ENCODE measurements around the gene PTPRB.
"Not testable (repeated sequence)": the region's sequence is repeated elsewhere in the genome, so short reads cannot be mapped to it uniquely, and the experiment has no call there.

Gene PTPRB

DNA sequence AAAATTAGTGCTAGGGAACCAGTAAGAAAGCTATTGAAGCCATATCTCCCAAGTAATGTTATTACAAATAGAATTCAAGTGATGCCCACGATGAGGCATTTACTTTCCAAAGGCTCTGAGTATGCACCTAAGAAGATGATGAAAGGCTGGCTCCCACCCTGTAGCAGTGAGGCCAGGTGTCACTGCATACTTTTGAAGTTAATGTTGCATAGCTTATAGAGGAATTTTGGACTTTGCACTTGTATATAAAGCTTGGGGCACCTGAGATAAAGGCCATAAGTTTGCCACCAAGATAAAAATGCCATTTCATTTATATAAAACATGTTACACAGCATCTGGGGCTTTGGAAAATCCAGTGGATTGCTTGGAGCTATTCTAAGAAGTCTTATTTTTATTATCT is 96.2 kb downstream of the PTPRB start:
- no peak for DNase-seq (ENCODE audit: low spot score)

DNA sequence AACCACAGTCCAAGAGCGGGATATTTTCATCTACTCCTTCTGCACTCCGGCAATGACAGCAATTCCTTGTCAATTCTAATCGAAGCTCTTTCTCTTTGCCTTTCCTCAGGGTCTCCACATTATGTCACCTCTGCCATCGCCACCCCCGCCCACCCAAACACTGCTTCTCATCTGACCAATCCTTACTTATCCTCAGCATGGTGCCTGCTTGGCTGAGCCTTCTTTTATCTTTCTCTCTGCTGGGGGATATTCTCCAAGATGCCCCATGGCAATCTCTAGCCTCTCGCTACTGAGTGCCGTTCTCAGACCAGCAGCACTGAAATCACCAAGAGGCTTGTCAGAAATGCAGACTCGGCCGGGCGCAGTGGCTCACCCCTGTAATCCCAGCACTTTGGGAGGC is 100.6 kb downstream of the PTPRB start:
- DNase-seq (ENCODE audit: low spot score): no peak

DNA sequence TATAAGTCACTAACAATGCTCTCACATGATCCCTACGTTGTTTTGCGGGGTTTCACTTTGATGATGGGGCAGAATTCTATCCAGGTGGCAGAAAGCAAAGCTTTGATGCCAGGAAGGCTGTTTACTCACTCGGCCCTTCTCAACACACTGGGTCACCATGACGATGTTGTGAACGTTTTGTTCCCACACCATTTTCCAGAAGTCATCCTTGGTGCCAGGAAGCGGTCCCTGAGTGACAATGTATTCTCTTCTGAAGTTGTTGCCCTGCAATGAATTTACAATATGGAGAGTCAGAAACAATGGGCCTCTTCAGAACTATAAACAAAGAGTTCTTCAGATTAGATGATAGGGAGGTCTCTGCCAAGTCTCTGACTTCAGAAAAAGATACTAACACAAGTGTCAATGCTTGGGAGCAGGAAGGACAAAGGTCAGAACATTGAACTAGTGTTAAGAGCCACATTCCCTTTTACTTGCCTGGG is 101.3 kb downstream of the PTPRB start:
- DNase-seq (ENCODE audit: low spot score): peak; percentile 96

DNA sequence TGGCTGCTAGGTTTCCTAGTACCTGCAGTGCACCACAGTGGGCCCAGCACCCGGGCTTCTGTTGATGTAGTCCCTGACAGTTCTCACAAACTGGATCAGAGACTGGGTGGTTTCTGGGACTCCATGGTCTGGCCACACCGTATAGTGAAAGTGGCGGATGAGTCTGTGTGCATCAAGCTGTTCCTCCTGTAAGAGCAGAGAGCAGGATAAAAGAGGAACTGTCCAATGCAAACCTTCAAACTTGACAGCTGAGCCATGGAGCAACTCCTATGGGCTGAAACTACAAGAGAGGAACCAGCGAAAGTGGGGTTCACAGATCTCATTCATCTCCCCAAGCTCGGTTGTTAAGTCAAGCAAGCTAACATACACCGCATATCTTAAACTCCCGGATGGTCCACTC is 102.8 kb downstream of the PTPRB start:
- no peak for DNase-seq (ENCODE audit: low spot score)

DNA sequence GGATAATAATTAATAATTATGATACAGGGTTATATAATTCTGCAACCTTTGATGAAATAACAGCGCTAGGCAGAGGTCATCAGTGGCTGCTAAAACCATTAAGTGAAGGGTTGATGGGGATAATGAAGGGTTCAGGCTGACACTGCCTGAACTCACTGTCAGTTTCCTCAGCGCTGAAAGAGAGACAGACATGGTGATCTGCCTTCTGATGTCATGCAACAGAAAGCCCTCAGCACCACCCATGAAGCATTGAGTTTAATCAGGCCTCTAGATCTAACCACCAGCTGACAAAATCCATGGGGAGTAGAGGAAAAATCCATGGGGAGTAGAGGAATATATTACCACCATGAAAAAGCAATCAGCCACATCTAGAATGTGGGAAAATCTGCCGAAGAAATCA is 107.6 kb downstream of the PTPRB start:
- DNase-seq (ENCODE audit: low spot score): no peak

DNA sequence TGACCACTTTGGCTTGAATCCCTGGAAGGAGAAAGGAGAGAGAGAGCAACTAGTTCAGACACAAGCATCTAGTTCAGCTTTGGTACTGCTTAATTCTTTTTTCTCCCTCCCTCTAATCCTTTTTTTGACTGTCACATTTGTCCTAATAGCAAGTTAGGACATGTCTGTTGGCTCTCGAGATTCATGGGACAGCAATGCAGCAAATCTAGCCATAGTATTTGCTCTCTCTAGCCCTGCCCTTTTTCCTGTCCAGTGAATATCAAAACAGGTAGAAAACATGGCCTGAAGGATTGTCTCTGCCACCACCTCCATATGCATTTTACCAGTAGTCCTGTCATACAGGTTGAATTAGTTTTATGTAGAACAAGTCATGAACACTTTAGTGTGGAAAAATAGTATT is 116.4 kb downstream of the PTPRB start:
- DNase-seq (ENCODE audit: low spot score): no peak

DNA sequence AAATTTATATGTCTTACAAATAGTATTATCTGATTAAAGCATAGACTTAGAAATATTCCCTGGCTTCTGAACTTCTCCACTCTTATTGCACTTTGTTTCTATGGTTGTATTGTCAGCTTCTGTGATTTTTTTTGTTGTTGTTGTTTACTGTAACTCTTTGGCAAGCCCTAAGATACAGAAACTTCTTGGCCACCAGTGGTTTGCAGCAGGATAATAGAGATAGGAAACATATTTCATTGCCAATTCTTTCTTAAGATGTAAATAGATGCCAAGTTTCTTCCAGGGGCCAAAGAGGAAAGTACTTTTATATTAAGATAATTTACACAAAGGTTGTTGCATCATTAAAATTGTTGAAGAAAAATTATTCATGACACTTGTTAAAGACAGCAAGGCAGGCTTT is 123.8 kb downstream of the PTPRB start:
- no peak for DNase-seq (ENCODE audit: low spot score)

DNA sequence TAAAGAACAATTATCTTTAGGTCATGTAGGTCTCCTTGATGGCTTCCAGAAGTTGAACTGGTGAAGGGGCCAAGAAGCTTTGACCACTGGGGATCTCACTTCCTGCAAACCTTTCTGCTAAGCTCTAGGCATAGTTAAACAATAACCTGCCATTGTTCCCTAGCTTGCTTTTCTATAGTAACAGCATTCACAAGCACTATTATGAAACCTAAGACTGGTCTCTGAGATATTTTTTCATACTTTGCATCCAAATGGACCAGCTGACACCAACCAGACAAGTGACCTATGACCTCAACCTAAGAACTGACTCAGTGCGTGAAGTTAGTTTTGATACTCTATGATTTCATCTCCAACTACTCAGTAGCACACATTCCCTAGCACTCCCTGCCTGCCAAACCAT is 129.1 kb downstream of the PTPRB start:
- DNase-seq (ENCODE audit: low spot score): no peak

DNA sequence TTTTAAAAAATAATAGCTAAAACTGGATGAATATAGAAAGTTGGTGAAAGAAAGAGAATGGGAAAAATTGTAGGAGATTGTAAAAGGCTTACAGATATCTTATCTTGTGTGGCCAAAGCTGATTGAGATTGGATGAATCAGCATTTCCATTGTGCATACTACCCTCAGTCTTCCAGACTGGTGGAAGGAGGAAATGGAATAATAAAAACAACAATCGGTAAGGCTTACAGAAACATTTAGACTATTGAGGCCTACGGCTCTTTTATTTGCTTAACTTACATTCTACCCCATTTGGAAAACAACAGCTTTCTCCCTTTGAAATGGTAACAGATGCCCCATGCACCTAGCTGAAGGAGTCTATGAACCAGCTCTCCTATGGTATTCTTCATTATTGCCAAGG is 129.8 kb downstream of the PTPRB start:
- no peak for DNase-seq (ENCODE audit: low spot score)

DNA sequence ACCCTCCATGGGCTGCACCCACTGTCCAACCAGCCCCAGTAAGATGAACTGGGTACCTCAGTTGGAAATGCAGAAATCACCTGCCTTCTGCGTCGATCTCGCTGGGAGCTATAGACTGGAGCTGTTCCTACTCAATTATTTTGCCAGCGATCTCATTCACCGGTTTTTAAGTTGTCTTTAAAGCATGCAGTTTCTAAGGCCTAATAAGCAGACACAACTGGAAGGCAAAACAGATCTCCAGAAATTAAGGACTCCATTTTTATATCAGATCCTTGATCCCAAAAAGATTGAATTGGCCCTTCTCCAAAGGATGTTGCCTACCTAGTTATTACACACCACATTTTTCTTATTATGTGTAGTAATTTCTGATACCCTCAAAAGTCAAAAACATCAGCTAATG is 139.7 kb downstream of the PTPRB start:
- DNase-seq (ENCODE audit: low spot score): no peak

DNA sequence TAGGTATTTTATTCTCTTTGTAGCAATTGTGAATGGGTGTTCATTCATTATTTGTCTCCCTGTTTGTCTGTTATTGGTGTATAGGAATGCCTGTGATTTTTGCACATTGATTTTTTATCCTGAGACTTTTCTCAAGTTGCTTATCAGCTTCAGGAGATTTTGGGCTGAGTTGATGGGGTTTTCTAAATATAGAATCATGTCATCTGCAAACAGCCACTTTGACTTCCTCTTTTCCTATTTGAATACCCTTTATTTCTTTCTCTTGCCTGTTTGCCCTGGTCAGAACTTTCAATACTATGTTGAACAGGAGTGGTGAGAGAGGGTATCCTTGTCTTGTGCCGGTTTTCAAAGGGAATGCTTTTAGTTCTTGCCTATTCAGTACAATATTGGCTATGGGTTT is 144.3 kb downstream of the PTPRB start:
- DNase-seq (ENCODE audit: low spot score): not testable (repeated sequence)

DNA sequence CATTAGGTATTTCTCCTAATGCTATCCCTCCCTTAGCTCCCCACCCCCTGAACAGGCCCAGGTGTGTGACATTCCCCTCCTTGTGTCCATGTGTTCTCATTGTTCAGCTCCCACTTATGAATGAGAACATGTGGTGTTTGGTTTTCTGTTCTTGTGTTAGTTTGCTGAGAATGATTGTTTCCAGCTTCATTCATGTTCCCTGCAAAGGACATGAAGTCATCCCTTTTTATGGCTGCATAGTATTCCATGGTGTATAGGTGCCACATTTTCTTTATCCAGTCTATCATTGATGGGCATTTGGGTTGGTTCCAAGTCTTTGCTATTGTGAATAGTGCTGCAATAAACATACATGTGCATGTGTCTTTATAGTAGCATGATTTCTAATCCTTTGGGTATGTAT is 146.3 kb downstream of the PTPRB start:
- DNase-seq (ENCODE audit: low spot score): not testable (repeated sequence)

DNA sequence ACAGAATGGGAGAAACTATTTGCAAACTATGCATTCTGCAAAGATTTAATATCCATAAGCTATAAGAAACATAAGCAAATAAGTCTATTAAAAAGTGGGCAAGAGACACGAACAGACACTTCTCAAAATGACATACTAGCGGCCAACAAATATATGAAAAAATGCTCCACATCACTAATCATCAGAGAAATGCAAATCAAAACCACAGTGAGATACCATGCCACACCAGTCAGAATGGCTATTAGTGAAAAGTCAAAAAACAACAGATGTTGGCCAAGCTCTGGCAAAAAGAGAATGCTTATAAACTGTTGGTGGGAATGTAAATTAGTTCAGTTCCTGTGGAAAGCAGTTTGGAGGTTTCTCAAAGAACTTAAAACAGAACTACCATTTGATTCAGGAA is 149.8 kb downstream of the PTPRB start:
- DNase-seq (ENCODE audit: low spot score): no peak

DNA sequence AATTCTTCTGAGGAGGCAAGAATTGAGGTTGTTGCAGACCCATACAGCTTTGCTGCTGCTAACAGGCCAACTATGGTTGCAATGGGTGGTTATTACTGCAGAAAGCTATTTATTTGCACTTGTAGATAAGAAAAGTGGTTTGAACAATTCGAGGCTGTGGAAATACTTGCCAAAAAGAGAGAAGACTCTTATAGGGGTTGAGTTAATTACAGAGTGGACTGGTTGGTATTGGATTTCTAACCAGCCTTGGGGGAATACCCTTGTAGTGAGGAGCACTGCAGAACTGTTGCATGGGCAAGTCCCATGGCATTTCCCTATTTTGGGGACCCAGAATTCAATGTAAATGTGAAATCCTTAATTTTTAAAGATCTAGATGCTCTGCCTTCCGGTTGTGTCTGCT is 150.6 kb downstream of the PTPRB start:
- DNase-seq (ENCODE audit: low spot score): no peak

DNA sequence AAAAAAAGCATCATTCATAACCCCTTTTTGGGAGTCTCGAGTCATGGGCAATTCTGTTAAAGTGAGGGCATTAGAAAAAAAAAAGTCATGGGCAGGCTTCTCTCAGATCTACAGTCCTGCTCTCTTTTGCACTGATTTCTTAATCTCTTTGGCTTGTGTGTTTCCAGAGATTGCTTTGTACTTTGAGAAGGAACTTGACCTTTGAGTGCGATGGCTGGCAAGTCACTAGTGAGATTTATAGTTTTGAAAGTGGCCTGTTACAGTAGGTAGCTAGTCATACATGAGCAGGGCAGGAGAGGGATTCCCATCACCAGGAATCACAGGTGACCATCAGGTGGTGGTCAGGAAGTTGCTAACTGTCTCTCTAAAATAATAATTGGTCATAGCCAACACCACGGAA is 151.5 kb downstream of the PTPRB start:
- no peak for DNase-seq (ENCODE audit: low spot score)

DNA sequence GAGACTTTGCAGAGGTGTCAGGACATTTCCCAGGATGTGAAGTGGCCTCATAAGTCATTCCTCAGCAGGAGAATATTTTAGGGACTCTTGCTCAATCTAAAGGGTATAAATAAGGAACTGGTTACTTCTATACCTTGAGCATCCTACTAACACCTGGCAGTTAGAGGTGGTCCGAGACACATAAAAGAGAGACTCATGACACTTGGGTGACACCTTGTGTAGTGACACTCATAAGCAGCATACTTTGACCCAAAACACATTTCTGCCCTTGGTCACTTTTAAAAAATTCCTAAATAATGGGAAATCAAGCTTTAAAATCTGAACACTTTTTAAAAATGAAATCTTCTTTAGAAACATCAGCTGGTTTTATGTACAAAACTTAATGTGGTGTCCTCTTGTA is 152.8 kb downstream of the PTPRB start:
- no peak for DNase-seq (ENCODE audit: low spot score)

DNA sequence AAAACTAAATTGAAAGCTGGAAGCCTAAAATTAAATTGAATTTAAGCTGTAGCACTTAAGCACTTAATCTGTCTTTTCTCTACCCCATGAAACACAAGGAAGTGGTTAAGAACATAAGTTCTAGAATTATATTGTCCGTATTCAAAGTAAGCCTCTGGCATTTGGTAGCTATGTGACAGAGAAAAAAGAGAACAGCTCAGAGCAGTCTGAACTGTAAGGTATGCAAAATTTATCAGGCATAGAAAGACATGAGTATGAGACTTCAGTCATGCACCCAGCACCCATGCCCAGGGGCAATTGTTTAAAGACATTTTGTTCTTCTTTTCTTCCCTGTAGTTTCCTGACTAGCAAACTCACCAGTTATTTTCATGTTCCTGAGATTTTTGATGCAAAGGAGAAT is 154.5 kb downstream of the PTPRB start:
- no peak for DNase-seq (ENCODE audit: low spot score)

DNA sequence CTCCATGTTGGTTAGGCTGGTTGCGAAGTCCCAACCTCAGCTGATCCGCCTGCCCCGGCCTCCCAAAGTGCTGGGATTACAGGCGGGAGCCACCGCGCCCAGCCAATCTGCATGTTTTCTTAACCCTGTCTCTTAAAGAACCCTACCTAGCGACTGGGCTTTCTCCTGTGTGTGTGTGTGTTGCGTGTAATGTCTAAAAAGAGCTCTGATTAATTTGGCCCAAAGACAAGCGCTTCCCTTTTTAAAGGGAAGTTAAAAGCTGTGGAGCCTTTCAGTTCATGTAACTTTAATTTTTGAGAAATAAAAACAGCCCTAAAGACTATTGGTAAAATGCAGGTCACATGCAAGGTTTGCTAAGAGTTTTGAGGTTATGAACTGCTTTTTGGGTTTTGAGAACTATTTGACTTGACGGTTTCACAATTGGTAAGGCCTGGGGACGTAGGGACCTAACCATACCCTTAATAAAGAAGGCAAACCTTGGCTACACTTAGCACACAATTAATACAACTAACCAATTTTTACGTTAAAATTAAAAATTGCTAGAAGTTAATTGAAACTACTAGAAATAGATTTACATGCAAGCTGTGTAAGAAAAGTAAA is 167.9 kb downstream of the PTPRB start:
- DNase-seq (ENCODE audit: low spot score): no peak

DNA sequence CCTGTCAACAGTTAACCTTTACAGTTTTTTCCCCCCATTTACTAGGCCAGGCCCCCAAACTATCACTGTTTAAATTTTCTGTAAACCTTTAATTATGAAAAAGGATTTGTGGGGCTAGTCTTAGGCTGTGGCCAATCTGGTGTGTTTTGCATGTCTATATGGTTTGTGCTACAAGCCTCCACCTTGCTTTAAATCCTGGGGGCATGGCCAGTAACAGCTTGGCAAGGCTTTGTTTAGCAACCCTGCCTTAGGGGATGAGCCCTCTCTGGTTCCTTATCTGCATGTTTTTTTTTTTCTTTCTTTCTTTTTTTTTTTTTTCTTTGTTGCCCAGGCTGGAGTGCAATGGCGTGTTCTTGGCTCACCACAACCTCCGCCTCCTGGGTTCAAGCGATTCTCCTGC is 168.5 kb downstream of the PTPRB start:
- DNase-seq (ENCODE audit: low spot score): no peak

DNA sequence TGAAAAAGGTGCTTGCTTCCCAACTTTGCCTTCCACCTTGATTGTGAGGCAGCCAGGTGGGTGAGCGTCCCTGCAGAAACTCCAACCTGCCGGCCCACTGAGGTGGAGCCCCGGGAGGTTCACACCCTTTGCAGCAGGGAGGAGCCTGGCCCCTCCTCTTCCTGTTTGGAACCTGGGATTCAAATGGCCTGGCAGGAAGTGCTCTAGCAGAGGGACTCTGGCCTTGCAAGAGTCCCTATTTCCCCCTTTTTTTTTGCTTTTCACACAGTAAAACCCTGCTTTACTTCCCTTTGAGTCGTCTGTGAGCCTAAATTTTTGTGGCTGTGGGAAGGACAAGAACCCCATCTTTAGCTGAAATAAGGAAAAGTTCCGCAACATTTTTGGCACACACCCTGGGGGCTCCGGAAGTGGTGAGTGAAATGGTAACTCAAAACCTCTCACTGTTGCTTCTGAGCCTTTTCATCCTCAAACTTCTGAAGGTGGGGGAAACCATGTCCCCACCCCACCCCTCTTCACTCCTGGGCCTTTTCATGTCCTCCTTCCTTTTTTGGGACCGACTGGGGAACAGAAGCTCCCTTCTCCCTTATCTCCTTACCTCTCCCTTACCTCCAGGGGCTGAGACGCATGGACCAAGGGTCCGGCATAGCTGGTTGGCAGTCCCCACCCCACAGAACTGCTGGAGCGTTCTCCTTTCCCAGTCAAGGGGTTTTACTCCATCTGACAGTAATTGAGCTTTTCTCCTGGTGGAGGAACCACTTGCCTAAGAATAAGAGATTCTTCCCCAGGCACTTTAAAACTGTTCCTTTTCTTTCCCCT is 169.1 kb downstream of the PTPRB start:
- peak; percentile 13 for DNase-seq (ENCODE audit: low spot score)

DNA sequence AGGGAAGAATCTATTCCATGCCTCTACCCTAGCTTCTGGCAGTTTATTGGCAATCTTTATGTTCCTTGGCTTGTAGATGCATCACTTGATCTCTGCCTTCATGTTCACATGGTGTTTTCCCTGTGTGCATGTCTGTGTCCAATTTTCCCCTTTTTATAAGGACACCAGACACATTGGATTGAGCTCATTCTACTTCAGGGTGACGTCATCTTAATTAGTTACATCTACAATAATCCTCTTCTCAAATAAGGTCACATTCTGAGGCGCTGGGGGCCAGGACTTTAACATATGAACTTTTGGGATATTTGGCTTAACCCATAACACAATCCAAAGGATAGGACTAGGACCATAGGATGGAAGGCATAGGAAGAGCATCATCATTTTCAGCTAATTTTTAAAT is 169.8 kb downstream of the PTPRB start:
- DNase-seq (ENCODE audit: low spot score): no peak

DNA sequence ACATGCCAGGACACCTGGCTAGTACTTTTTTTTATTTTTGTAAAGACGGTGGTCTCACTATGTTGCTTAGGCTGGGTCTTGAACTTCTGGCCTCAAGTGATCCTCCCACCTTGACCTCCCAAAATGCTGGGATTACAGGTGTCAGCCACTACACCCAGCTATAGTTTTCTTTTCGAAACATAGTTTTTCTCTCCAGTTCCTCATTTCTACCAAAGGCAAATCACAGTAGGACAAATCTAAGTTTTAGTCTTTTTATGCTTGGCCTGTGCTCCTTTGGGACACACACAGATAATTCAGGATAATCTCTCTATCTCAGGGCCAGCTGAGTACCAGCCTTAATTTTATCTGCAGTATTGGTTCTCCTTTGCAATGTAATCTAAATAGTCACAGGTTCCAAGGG is 170.5 kb downstream of the PTPRB start:
- DNase-seq (ENCODE audit: low spot score): no peak

All from globus pallidus (tissue), 1 donor.